IMR-90 (cell line): ENCODE measurements around the gene STAT6.

Source experiments
- BHLHE40 ChIP-seq: fragments of 150-350 bp; IDR thresholded peaks from 2 replicates; pipeline ENCODE4 v1.6.1; 2016; ENCODE audit warnings: mild to moderate bottlenecking, low read depth, low read length
- CEBPB ChIP-seq: IDR thresholded peaks from 2 replicates; pipeline ENCODE4 v1.6.1; 2012; ENCODE audit warnings: low read depth, low read length, improper control_type of control experiment
- CTCF ChIP-seq: conservative IDR thresholded peaks from 2 replicates; pipeline ENCODE4 v1.5.1; 2012; ENCODE audit warnings: mild to moderate bottlenecking, low read depth, low read length, improper control_type of control experiment
- ELK1 ChIP-seq: fragments of 150-350 bp; IDR thresholded peaks from 2 replicates; pipeline ENCODE4 v1.6.1; 2016; ENCODE audit warnings: low read depth, mild to moderate bottlenecking, low read length, moderate library complexity, borderline replicate concordance
- FOS ChIP-seq: fragments of 150-350 bp; IDR thresholded peaks from 2 replicates; pipeline ENCODE4 v1.6.1; 2016; ENCODE audit warnings: low read depth, low read length
- MAFK ChIP-seq: IDR thresholded peaks from 2 replicates; pipeline ENCODE4 v1.6.1; 2012; ENCODE audit warnings: low read depth, low read length, improper control_type of control experiment
- MAZ ChIP-seq: IDR thresholded peaks from 2 replicates; pipeline ENCODE4 v1.6.1; 2012; ENCODE audit warnings: low read depth, mild to moderate bottlenecking, low read length, improper control_type of control experiment, moderate library complexity, borderline replicate concordance
- MXI1 ChIP-seq: IDR thresholded peaks from 2 replicates; pipeline ENCODE4 v1.6.1; 2012; ENCODE audit warnings: low read depth, mild to moderate bottlenecking, low read length, moderate library complexity, borderline replicate concordance
- NFE2L2 ChIP-seq: fragments of 150-350 bp; IDR thresholded peaks from 2 replicates; pipeline ENCODE4 v1.6.1; 2016; ENCODE audit warnings: low read depth, mild to moderate bottlenecking, low read length
- POLR2A ChIP-seq: IDR thresholded peaks from 2 replicates; pipeline ENCODE4 v1.6.1; 2012; ENCODE audit warnings: mild to moderate bottlenecking, low read depth, low read length
- RAD21 ChIP-seq: IDR thresholded peaks from 2 replicates; pipeline ENCODE4 v1.6.1; 2012; ENCODE audit warnings: low read length, improper control_type of control experiment
- RCOR1 ChIP-seq: IDR thresholded peaks from 2 replicates; pipeline ENCODE4 v1.6.1; 2012; ENCODE audit warnings: mild to moderate bottlenecking, low read length, improper control_type of control experiment; ENCODE audit not compliant: insufficient replicate concordance
- SMC3 ChIP-seq: fragments of 150-350 bp; IDR thresholded peaks from 2 replicates; pipeline ENCODE4 v1.6.1; 2016; ENCODE audit warnings: low read depth, mild to moderate bottlenecking, antibody characterized with exemption, low read length, moderate library complexity
- USF2 ChIP-seq: fragments of 150-350 bp; IDR thresholded peaks from 2 replicates; pipeline ENCODE4 v1.6.1; 2017; ENCODE audit warnings: mild to moderate bottlenecking, antibody characterized with exemption, low read length, low read depth

- no peak for TF ChIP-seq CTCF
- no peak for TF ChIP-seq NFE2L2
- no peak for TF ChIP-seq MAFK
- no peak for TF ChIP-seq RCOR1
- TF ChIP-seq POLR2A: no peak
- no peak for TF ChIP-seq FOS
- no peak for TF ChIP-seq SMC3
- TF ChIP-seq BHLHE40: no peak
- TF ChIP-seq MXI1: no peak
- no peak for TF ChIP-seq USF2
- TF ChIP-seq MAZ: no peak
- TF ChIP-seq CEBPB: no peak
- TF ChIP-seq RAD21: no peak
- TF ChIP-seq ELK1: no peak
These were observed 18.2 kb downstream of the STAT6 start for GRCh38 chr12:57092876-57093414.
